K562 (cell line): Measurements from ENCODE around the gene THADA. TPM values are rescaled to one million over a fixed set of nuclear protein-coding genes. Genes with fewer than 3 reads are reported as not detected.

Source experiments
- CBFB ChIP-seq: sonication (generic); formaldehyde crosslinking; IDR thresholded peaks from 2 replicates; pipeline ENCODE4 v1.4.0; 2020; ENCODE audit warnings: mild to moderate bottlenecking, missing genetic modification reagents
- DEAF1 ChIP-seq: fragments of 450-650 bp; formaldehyde crosslinking; IDR thresholded peaks from 2 replicates; pipeline ENCODE4 v1.4.0; 2020; ENCODE audit warnings: mild to moderate bottlenecking, moderate library complexity
- ETV1 ChIP-seq: fragments of 450-650 bp; conservative IDR thresholded peaks from 2 replicates; pipeline ENCODE4 v1.6.1; 2016; ENCODE audit warnings: missing genetic modification characterization, control low read depth, low read depth, missing compliant biosample characterization
- FOS ChIP-seq: IDR thresholded peaks from 3 replicates; pipeline ENCODE4 v1.6.1; 2011; ENCODE audit not compliant: insufficient read length; ENCODE audit errors: extremely low read depth
- HBP1 ChIP-seq: fragments of 450-650 bp; formaldehyde crosslinking; IDR thresholded peaks from 2 replicates; pipeline ENCODE4 v1.4.0; 2022; ENCODE audit warnings: missing genetic modification characterization
- HNRNPL ChIP-seq: fragments of 200-400 bp; formaldehyde crosslinking; IDR thresholded peaks from 2 replicates; pipeline ENCODE4 v1.6.1; 2017; ENCODE audit warnings: low read depth, mild to moderate bottlenecking, low read length
- MAZ ChIP-seq, 2 experiments: fragments of 450-650 bp in 1 of 2; sonication (generic) in 1 of 2; formaldehyde crosslinking; IDR thresholded peaks in 1 of 2; conservative IDR thresholded peaks in 1 of 2; 2 replicates each; pipeline versions ENCODE4 v1.4.0 to v1.5.0; 2020; ENCODE audit warnings: mild to moderate bottlenecking in 1 of 2, missing genetic modification reagents in 1 of 2
- NFIC ChIP-seq: fragments of 450-650 bp; IDR thresholded peaks from 2 replicates; pipeline ENCODE4 v1.6.1; 2017; ENCODE audit warnings: mild to moderate bottlenecking, inconsistent platforms
- NFRKB ChIP-seq: fragments of 450-650 bp; IDR thresholded peaks from 2 replicates; pipeline ENCODE4 v1.6.1; 2016; ENCODE audit warnings: low read depth
- PBX2 ChIP-seq, 2 experiments: IDR thresholded peaks in 1 of 2; conservative IDR thresholded peaks in 1 of 2; 2 replicates each; pipeline ENCODE4 v1.6.1; 2016; ENCODE audit warnings: low read depth in 2 of 2, mild to moderate bottlenecking in 1 of 2, missing compliant biosample characterization in 1 of 2, missing genetic modification characterization in 1 of 2, moderate library complexity in 1 of 2
- RCOR1 ChIP-seq, 2 experiments: IDR thresholded peaks; 2 replicates each; pipeline ENCODE4 v1.6.1; 2012; ENCODE audit warnings: low read depth in 2 of 2, low read length in 2 of 2, borderline replicate concordance in 1 of 2, improper control_type of control experiment in 1 of 2
- SIN3A ChIP-seq, 2 experiments: fragments of 150-350 bp in 1 of 2; IDR thresholded peaks; 2 replicates each; pipeline ENCODE4 v1.6.1; 2011 to 2016; ENCODE audit warnings: borderline replicate concordance in 2 of 2, low read depth in 2 of 2, low read length in 2 of 2, mild to moderate bottlenecking in 2 of 2, moderate library complexity in 2 of 2; ENCODE audit not compliant: control insufficient read depth in 1 of 2
- SNAPC5 ChIP-seq: fragments of 250-450 bp; sonication (Bioruptor Pico); IDR thresholded peaks from 2 replicates; pipeline ENCODE4 v1.8.0; 2021; ENCODE audit warnings: moderate library complexity, mild to moderate bottlenecking, inconsistent platforms
- XRCC5 ChIP-seq: fragments of 200-400 bp; formaldehyde crosslinking; IDR thresholded peaks from 2 replicates; pipeline ENCODE4 v1.6.1; 2017; ENCODE audit warnings: low read depth, mild to moderate bottlenecking, low read length
- ZEB2 ChIP-seq: fragments of 450-650 bp; IDR thresholded peaks from 2 replicates; pipeline ENCODE4 v1.6.1; 2016
- ZNF436 ChIP-seq: fragments of 250-450, 450-650 bp; sonication (Bioruptor Pico); formaldehyde crosslinking; IDR thresholded peaks from 2 replicates; pipeline ENCODE4 v1.7.0; 2020; ENCODE audit warnings: mild to moderate bottlenecking
- ZNF740 ChIP-seq, 3 experiments: fragments of 200-800 bp in 1 of 3; sonication (Bioruptor generic) in 1 of 3; sonication (generic) in 1 of 3; formaldehyde crosslinking in 1 of 3; IDR thresholded peaks; 2 replicates each; pipeline versions ENCODE4 v1.6.1 to v1.8.0; 2016 to 2022; ENCODE audit warnings: mild to moderate bottlenecking in 2 of 3, missing compliant biosample characterization in 2 of 3, missing genetic modification characterization in 2 of 3, missing genetic modification reagents in 1 of 3
- ZNF766 ChIP-seq: fragments of 200-800 bp; sonication (Bioruptor generic); conservative IDR thresholded peaks from 2 replicates; pipeline ENCODE4 v1.6.1; 2016; ENCODE audit warnings: missing genetic modification characterization, missing compliant biosample characterization
- ZNF79 ChIP-seq: fragments of 250-450 bp; sonication (Bioruptor Pico); IDR thresholded peaks from 2 replicates; pipeline ENCODE4 v1.4.0; 2020; ENCODE audit warnings: low read depth, mild to moderate bottlenecking, moderate library complexity
- ZSCAN32 ChIP-seq: fragments of 450-650 bp; formaldehyde crosslinking; IDR thresholded peaks from 2 replicates; pipeline ENCODE4 v1.4.0; 2020; ENCODE audit warnings: mild to moderate bottlenecking, moderate library complexity
- polyA plus RNA-seq, 8 experiments: library from polyadenylated mRNA; depleted of rRNA in 4 of 8; stranded (reverse) in 5 of 8; unstranded in 3 of 8; fragments of >200 nt; fragmentation: Nextera tagmentation in 2 of 8; fragmentation: Illumina TruSeq in 1 of 8; extraction: Ambion mirVana in 2 of 8; extraction: Trizol in 1 of 8; gene quantifications; 2 replicates each; pipeline versions ENCODE4 v1.2.1 to v1.2.3, GENCODE V29; 2011 to 2014; ENCODE audit warnings: inconsistent platforms in 1 of 8, missing spikeins in 1 of 8
- total RNA-seq, 7 experiments: library from RNA; depleted of rRNA in 6 of 7; stranded (reverse); fragments of >200 nt in 6 of 7; fragmentation: Illumina TruSeq in 2 of 7; extraction: Trizol in 2 of 7; gene quantifications; 2 replicates each; pipeline versions ENCODE4 v1.2.1 to v1.2.3, GENCODE V29; 2011 to 2021; ENCODE audit warnings: low replicate concordance in 1 of 7

Gene THADA
- total and polyA plus RNA-seq, 9 of the 15 experiments (the other 6 are each of a cell fraction or from before 2014, with no cell fraction given) = 17.8 to 34.7 (median 31.9) TPM

- no peak for TF ChIP-seq CBFB (CRISPR knock-in tag)
- TF ChIP-seq FOS = no peak
- TF ChIP-seq HBP1 (CRISPR knock-in tag) = 0 out of 2 replicates have a peak, but pooled peaks have one; percentile 24
- peak; percentile 95 for TF ChIP-seq ZNF740 (CRISPR knock-in tag; IDR thresholded peaks at IDR 0.05)
- TF ChIP-seq ZNF740 (tag; IDR thresholded peaks at IDR 0.05) = peak in 1 of 2 experiments; percentile 88; a peak in 2 of 4 replicates
- TF ChIP-seq NFRKB = 0 out of 2 replicates have a peak, but pooled peaks have one; percentile 24
- no peak for TF ChIP-seq ZNF436 (CRISPR knock-in tag)
- TF ChIP-seq SIN3A (IDR thresholded peaks at IDR 0.05; ENCODE audit: borderline replicate concordance in 2 of 2, control insufficient read depth in 1 of 2, low read depth in 2 of 2, low read length in 2 of 2) = peak in 1 of 2 experiments; percentile 40; a peak in 1 of 4 replicates
- peak; percentile 67 to 80; a peak in 3 of 4 replicates for TF ChIP-seq MAZ (CRISPR knock-in tag; conservative IDR thresholded peaks at IDR 0.05 in 1 of 2, IDR thresholded peaks at IDR 0.05 in 1 of 2)
- TF ChIP-seq ETV1 (tag) = no peak
- TF ChIP-seq RCOR1 (IDR thresholded peaks at IDR 0.05; ENCODE audit: borderline replicate concordance in 1 of 2, low read depth in 2 of 2, low read length in 2 of 2) = peak in 1 of 2 experiments; percentile 79; a peak in 2 of 4 replicates
- TF ChIP-seq ZEB2 = peak; percentile 3; the same call in 1 of the 2 replicates
- TF ChIP-seq DEAF1 (CRISPR knock-in tag) = peak; percentile 26; the same call in 1 of the 2 replicates
- no peak for TF ChIP-seq SNAPC5
- TF ChIP-seq ZNF79 (CRISPR knock-in tag) = no peak
- TF ChIP-seq ZNF766 = no peak
- TF ChIP-seq NFIC = peak; percentile 21; the same call in 1 of the 2 replicates
- TF ChIP-seq ZSCAN32 (CRISPR knock-in tag) = peak; percentile 71; the same call in 1 of the 2 replicates
- 0 out of 2 replicates have a peak, but pooled peaks have one; percentile 19 for TF ChIP-seq XRCC5
- TF ChIP-seq PBX2 (CRISPR knock-in tag; IDR thresholded peaks at IDR 0.05; ENCODE audit: low read depth) = no peak
- TF ChIP-seq PBX2 (tag; conservative IDR thresholded peaks at IDR 0.05; ENCODE audit: low read depth) = peak; percentile 61
- peak; percentile 44; the same call in 1 of the 2 replicates for TF ChIP-seq HNRNPL
Measured at GRCh38 chr2:43224131-43224570, 371.7 kb downstream of the THADA start (continued).
